GM18505 (cell line): ENCODE measurements around the gene DNM1.
"Not testable (repeated sequence)": the region's sequence is repeated elsewhere in the genome, so short reads cannot be mapped to it uniquely, and the experiment has no call there.

Source experiments
- ATAC-seq: cut with Tn5 transposase; IDR thresholded peaks from one replicate; pipeline ENCODE4 v1.9.1; 2021; ENCODE audit not compliant: unreplicated experiment
- POLR2A ChIP-seq: IDR thresholded peaks from 4 replicates; pipeline ENCODE4 v1.6.1; 2011; ENCODE audit warnings: borderline replicate concordance; ENCODE audit not compliant: insufficient read depth, insufficient read length; ENCODE audit errors: extremely low read depth

The DNM1 gene

DNA sequence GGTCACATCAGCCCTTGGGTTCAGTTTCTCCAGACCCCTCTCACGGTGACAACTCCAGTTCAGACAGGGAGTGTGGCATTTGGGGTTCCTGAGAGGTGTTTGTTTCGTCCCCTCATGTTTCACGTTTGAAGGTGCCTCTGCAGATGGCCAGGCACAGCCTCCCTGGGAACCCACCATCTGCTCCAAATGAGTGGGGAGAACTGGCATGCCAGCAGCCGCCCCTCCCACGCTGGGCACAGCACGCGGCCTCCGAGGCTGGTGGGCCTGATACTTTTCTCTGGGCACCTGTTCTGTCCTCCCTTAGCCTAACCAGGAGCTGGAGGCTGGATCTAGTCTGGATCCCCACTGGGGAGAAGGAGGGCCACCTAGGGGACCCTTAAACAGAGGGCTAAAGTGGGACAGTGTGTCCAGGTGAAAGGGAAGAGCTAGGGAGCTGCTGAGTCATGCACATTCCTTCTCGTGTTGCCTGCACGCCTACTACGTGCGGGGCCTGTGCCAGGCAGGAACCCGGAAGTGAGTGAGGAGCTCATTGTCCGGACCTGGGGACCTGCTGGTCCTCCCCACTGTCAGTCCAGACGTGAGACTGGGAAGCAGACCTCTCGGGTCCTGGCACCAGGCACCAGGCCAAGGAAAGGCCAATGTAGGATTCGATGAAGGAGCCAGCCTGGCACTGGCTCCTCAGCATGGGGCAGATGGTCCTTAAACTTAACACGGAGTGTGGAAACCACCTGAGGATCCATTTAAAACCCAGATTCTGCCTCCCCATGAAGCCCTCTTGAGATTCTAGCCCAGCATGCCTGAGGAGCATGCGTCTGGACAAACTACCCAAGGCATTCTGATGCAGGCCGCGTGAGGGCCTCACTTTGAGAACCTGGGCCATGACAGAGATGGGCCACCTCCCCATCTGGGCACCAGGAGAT, 11.7 kb downstream of the DNM1 start:
- no peak for ATAC-seq

DNA sequence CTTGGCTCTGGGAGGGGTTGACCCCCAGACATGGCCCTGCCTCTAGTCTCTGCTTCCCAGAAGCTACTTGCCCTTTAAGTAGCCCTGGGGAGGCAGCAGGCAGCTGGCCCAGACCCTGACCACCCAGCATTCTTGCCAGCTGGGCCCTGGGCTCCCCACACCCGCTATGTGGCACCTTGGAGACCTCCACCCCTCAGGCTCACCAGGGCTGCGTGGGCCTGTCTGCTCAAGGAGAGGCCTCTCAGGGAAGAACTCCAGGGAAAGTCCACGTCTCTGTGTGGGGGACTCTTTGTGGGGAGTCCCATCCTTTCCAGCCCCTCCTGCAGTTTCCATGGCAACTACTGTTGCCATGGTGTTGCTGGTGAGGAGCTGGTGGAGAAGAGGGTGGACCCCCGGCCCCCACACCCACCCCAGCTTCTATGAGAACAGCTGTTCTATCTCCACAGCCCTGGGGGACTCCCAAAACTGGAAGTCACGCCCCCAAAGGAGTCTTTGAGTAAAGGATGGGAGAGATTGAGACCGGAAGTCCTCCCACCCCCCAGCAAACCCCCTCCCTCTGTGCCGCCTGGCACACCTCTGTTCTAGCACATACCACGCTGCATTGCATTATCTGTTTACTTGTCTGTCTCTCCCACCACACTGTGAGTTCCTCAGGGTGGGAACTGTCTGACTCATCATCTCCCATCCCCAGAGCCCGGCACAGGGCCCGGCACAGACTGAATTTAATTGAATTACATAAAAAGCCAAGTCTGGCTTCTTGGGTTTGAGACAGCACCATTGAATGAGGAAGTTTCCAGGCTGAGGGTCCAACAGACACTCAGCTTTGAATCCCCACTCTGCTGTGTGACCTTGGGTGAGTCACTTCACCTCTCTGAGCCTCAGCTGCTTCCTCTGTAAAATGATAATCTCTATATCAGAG, 12.6 kb downstream of the DNM1 start:
- TF ChIP-seq POLR2A: no peak
- no peak for ATAC-seq

More for the DNA sequence above, 11.7 kb downstream of the DNM1 start:
- TF ChIP-seq POLR2A: no peak

DNA sequence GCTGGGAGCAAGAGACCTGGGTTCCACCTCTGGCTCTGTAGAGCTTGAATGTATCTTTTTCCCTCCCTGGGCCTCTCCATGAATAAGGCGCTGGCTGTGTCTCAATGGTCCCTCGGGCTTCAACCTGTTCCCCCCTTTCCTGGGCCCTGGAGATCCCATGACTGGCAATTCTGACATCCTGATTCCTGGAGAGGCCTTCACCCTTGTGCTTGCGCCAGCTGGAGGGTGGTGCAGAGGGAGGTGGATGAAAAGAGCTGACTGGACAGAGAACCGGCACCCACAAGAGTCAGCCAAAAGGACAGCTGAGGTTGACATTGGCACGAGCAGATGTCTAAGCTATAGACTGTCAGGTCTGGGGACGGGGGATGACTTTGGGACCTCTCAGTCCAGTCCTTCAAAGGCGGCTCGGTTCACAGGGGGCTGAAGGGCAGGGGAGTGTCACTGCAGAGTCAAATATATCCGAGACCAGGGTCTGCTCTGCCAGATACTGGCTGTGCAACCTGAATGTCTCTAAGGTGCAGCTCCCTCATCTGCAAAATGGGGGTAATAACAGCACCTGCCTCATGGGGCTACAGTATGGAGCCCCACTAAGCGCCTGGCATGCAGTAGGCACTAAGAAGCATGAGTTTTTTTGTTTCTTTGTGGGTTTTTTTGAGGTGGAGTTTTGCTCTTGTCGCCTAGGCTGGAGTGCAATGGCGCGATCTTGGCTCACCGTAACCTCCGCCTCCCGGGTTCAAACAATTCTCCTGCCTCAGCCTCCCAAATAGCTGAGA, 13.8 kb downstream of the DNM1 start:
- no peak for ATAC-seq
- TF ChIP-seq POLR2A: no peak

DNA sequence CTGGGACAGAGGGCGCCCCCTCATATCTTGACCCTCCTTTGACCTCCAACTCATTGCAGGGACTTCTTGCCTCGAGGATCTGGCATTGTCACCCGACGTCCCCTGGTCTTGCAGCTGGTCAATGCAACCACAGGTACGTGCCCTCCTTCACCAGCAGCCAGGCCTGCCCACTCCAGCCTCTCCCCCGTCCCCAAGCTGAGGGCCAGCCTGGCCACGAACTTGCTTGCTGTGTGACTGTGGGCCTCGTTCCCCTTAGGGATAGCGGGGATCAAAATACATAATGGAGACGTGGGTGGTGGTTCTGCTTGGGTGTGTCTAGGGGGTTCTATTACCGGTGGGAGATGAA, 15.0 kb downstream of the DNM1 start:
- no peak for ATAC-seq
- TF ChIP-seq POLR2A: no peak

DNA sequence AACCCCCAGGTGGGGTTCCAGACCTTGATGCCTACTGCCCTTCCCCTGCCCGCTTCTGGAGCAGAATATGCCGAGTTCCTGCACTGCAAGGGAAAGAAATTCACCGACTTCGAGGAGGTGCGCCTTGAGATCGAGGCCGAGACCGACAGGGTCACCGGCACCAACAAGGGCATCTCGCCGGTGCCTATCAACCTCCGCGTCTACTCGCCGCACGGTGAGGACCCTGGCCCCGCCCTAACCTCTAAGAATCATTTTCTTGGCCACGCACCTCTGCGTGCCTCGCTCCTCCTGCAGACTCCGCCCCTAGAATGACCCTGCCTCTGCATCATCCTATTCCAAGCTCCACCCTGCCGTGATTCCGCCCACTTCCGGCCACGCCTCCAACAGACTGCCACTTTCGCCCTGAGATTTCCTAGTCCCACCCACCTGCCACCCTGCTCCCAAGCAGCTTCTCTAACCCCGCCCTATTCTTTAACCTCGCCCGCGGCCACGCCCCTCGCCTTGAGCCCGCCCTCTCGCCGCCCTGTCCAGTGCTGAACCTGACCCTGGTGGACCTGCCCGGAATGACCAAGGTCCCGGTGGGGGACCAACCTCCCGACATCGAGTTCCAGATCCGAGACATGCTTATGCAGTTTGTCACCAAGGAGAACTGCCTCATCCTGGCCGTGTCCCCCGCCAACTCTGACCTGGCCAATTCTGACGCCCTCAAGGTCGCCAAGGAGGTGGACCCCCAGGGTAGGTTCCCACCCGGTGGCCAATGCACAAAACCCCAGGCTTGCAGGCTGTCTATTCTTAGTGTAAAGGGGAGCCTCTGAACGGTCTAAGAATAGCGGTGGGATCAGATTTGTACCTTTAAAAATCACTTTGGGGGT, 15.6 kb downstream of the DNM1 start:
- peak; percentile 90 for ATAC-seq
- TF ChIP-seq POLR2A: no peak

DNA sequence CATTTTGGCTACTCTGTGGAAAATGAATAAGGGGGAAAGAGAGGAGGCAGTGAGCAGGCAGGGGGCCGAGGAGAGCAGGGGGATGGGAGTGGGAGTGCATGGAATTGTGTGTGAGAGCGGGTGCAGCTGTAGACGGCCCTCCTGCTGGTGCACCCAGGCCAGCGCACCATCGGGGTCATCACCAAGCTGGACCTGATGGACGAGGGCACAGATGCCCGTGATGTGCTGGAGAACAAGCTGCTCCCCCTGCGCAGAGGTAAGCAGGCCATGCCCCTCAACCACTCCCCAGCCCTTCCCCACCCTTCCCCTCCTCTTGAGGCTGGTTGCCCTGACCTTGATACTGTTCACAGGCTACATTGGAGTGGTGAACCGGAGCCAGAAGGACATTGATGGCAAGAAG, 16.7 kb downstream of the DNM1 start:
- TF ChIP-seq POLR2A: no peak
- no peak for ATAC-seq

DNA sequence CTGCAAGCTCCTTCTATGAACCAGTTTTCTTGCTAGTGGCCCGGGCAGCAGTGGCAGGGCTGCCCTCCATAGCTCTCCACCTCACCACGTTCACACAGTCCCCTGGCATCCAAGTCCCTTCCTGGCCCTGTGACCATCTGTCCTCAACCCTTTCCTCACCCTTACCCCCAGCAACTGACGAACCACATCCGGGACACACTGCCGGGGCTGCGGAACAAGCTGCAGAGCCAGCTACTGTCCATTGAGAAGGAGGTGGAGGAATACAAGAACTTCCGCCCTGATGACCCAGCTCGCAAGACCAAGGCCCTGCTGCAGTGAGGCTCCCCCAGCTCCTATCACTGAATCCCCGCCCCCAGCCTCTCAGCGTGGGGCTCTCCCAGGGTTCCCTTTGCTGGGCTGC, 18.8 kb downstream of the DNM1 start:
- no peak for TF ChIP-seq POLR2A
- ATAC-seq: no peak

DNA sequence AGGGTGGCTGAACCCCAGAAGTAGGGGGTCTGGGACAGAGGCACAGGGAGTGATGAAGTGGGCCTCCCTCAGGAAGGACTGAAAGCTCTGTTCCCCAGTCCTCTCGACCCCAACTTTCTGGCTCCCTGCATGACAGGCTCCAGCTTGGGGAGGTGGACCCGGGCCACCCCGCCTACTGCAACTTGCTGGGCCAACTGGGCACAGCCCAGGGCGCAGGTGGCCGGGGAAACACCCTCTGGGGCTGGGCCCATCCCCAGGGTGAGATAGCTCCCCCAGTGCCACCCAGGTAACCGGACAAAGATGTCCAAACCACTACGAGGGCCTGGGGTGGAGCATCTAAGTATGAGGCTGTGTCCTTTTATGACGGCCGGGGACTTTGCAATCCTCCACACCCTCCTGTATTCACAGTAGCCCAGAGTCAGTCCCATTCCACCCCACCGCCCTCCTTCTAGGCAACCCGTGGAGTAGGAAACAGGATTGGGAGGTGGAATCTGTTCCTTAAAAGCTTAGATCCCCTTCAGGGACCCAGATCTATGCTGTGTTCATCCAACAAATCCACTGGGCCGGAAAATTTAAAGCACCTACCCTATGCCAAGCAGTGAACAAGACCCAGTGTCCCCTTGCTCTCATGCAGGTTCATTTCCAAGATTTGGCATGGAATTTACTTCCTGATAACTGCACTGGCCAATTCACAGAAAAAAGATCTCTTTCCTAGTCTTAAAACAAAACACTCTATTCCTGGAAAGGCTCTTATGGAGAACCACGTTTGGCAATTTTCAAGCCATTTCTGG, 19.9 kb downstream of the DNM1 start:
- no peak for TF ChIP-seq POLR2A
- no peak for ATAC-seq

DNA sequence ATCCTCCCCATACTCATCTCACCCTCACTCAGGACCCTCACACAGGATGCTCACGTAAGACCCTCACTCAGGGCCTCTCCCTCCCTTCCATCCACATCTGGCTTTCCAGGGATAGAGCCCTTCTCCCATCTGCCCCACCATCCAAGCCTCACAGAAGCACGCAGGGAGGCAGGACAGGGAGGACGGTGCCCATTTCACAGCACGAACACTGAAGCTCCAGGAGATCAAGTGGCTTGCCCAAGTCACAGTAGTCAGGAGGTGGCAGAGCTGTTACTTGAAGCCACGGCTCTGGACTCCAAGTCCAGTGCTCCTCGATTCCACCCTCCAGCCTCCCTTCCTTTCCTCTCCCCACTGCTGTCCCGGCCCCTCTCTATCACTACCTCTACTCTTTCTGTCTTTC, 21.7 kb downstream of the DNM1 start:
- ATAC-seq: no peak
- TF ChIP-seq POLR2A: no peak

DNA sequence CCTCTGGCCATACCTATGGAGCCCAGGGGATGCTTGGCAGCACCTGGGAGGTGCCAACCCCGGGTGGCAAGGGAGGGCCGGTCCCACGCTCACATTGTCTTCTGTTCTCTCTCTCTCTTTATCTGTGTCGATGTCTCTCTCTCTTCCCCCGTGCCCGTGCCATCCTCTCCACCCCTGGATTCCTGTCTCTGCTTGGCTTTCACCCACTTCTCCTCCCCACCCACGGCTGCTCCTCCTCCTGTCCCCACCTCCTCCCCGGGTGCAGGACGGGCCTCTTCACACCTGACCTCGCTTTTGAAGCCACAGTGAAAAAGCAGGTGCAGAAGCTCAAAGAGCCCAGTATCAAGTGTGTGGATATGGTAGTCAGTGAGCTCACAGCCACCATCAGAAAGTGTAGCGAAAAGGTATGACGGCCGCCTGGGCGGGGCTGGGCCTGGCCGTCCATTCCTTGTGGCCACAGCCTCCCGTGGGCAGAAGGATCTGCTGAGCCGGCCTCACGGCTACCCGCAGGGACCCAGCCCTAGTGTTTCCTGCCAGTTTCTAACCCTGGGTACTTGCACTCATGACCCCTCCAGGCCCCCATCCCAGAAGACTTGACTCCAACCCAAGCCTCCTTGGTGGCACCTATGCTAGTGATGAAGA, 22.7 kb downstream of the DNM1 start:
- ATAC-seq: no peak
- TF ChIP-seq POLR2A: no peak

DNA sequence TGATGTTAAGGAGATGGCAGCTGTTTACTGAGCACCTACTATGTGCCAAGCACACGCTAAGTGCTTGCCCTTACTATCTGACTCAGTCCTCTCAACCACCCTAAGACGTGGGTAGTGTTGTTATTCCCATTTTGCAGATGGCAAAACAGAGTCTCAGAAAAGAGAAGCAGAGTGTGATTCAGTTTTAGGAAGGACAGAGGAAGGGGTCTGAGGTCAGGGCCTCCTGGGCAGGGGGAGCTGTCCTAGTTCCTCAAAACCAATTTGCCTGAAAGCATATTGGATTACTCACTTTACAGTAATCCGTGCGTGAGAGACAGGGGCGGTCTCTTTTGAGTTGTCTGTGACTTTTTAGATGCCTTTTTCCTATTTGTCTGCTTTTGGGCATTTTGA, 23.2 kb downstream of the DNM1 start:
- ATAC-seq: no peak
- no peak for TF ChIP-seq POLR2A

DNA sequence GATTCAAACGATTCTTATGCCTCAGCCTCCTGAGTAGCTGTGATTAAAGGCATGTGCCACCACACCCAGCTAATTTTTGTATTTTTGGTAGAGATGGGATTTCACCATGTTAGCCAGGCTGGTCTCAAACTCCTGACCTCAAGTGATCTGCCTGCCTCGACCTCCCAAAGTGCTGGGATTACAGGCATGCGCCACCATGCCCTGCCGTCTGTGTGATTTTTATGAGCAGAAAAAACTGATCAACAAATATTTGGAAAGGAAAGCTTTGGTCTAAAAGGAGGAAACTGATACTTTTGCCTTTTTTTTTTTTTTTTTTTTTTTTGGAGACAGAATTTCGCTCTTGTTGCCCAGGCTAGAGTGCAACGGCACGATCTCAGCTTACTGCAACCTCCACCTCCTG, 27.7 kb downstream of the DNM1 start:
- ATAC-seq: not testable (repeated sequence)
